Measurements from ENCODE around the gene NR6A1. TPM values are rescaled to one million over a fixed set of nuclear protein-coding genes. Genes with fewer than 3 reads are reported as not detected.

The NR6A1 gene
- total and polyA plus RNA-seq, 10 donors = 0.14 to 3.7 (median 1.9) TPM

DNA sequence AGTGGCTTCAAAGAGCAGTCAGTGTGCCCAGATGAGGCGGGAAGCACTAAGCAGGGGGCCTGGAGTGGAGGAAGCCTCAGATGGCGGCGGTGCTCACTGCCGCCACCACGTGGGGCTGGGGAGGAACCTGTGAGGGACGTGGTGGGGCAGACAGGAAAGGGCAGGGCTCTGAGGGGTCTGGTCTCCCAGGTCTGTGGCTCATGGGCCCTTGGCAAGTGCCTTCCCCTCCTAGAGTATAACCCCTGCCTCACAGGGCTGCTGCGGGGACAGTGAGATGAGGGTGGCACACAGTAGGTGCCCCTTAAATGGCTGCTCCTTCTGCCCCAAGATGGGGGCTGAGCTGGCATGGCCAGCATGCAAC, 290.5 kb downstream of the NR6A1 start:
- H3K9me3 ChIP-seq = no peaks in the 10 kb centered on the region
- intact Hi-C loops (cut with DNase I; ENCODE audit: low total_unique reads) = no loop called here
- WGBS, 5 donors = 18 to 29% (median 22%) methylated on average over 7 of the region's 7 CpGs
- TF ChIP-seq, protein P1, sequence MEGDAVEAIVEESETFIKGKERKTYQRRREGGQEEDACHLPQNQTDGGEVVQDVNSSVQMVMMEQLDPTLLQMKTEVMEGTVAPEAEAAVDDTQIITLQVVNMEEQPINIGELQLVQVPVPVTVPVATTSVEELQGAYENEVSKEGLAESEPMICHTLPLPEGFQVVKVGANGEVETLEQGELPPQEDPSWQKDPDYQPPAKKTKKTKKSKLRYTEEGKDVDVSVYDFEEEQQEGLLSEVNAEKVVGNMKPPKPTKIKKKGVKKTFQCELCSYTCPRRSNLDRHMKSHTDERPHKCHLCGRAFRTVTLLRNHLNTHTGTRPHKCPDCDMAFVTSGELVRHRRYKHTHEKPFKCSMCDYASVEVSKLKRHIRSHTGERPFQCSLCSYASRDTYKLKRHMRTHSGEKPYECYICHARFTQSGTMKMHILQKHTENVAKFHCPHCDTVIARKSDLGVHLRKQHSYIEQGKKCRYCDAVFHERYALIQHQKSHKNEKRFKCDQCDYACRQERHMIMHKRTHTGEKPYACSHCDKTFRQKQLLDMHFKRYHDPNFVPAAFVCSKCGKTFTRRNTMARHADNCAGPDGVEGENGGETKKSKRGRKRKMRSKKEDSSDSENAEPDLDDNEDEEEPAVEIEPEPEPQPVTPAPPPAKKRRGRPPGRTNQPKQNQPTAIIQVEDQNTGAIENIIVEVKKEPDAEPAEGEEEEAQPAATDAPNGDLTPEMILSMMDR (IDR thresholded peaks at IDR 0.05 in 8 of 11, conservative IDR thresholded peaks at IDR 0.05 in 3 of 11) = peak in 6 of 11 experiments; percentile 15 to 46 (median 30)
- TF ChIP-seq POLR2AphosphoS5 (IDR thresholded peaks at IDR 0.05) (peak; percentile 59 to 84 (median 79)), POLR2A (IDR thresholded peaks at IDR 0.05) (no peak)
- H3K4me1 ChIP-seq = peaks cover 0 to 64% (median 27%) of the 10 kb centered on the region in 6 donors
- H3K36me3 ChIP-seq = peaks cover 0 to 10% (median 0%) of the 10 kb centered on the region in 6 donors
- H3K27ac ChIP-seq = peak overlapping the region in 2 of 8 donors; percentile 11 to 20
- peaks cover 0 to 73% (median 22%) of the 10 kb centered on the region in 7 donors for H3K27me3 ChIP-seq (replicated peaks in 1 of 7)
- DNase-seq = no peak
- H3K4me3 ChIP-seq = no peak overlapping the region

DNA sequence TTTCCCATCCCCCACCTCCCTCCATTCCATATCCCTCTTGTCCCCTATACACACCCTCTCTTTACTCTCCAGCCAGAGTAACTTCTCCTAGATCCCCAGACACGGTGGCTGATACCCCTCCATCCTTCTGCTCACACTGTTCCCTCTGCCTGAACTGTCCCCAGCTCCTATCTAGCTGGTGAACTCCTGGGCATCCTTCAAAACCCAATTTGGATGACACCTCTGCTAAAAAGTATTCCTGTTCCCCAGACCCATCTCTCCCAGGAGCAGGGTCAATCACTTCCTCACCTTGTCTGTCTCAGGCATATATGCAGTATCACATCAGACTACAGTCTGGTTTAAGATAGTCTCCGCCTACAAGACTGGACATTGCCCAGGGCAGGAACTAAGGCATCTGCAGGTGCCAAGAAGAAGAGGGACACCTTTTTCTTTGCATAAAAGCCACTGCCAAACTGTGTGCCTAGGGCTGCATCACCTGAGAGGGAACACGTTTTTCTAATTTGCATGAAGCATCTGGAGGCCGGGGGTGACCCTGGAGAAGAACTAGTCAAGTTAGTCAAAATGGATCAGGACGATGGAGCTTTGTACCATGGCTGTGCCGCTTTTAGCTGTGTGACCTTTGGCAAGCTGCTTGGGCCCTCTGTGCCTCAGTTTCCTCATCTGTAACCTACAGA, 291.0 kb downstream of the NR6A1 start:
- Histone ChIP-seq H3K9me3 (no peaks in the 10 kb centered on the region), H3K27ac (peak overlapping the region in 2 of 8 donors; percentile 11 to 20), H3K4me3 (no peak overlapping the region), H3K27me3 (replicated peaks in 1 of 7) (peaks cover 0 to 77% (median 22%) of the 10 kb centered on the region in 7 donors), H3K36me3 (peaks cover 0 to 5% (median 0%) of the 10 kb centered on the region in 6 donors), H3K4me1 (peaks cover 0 to 69% (median 30%) of the 10 kb centered on the region in 6 donors)
- WGBS, 5 donors = 66 to 85% (median 76%) methylated on average over 6 of the region's 6 CpGs
- no peak for DNase-seq
- intact Hi-C loops (cut with DNase I; ENCODE audit: low total_unique reads) = no loop called here
- no peak for TF ChIP-seq POLR2A (IDR thresholded peaks at IDR 0.05)
- TF ChIP-seq, protein P1 (IDR thresholded peaks at IDR 0.05 in 8 of 11, conservative IDR thresholded peaks at IDR 0.05 in 3 of 11) = no peak
- TF ChIP-seq POLR2AphosphoS5 (IDR thresholded peaks at IDR 0.05) = no peak

DNA sequence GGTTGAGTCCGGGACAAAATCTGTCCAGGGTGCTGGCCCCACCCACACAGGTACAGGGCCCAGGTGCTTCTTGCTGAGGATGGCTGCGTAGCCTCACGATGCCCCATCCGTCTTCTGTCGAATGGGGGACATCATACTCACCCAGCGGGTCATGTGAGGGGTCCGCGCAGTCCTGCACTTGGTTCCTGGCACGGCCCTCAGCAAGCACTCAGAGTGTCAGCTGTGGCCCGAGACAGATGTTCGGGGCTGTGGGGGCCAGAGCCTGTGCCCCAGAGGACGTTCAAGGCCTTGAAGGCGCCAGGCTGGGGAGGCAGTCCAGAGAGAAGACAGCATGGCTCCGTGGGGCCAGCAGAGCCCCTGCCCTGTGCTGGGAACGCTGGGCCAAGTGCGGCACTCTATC, 291.7 kb downstream of the NR6A1 start:
- WGBS, 5 donors = 81 to 86% (median 86%) methylated on average over 13 to 16 of the region's 16 CpGs
- peaks cover 0 to 81% (median 22%) of the 10 kb centered on the region in 7 donors for H3K27me3 ChIP-seq (replicated peaks in 1 of 7)
- intact Hi-C loops (cut with DNase I; ENCODE audit: low total_unique reads) = no loop called here

DNA sequence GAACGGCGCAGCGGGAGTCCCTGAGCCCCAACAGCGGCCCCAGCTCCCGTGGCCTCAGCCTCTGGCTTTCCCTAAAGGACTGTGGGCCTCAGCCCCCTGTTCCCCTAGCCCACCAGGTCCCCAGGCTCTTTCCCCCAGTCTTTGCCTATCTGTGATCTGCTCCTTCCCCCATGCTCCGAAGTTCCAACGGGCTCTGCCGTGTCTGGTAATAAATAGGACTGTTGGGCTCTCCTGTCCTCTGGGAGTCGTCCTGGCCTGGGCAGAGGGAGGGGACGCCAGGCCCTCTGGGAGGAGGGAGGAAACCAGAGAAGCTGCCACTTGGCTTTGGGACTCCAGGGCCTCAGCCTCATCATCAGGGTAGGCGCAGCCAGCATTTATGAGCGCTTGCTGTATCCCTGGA, 292.8 kb downstream of the NR6A1 start:
- H3K4me3 ChIP-seq = no peak overlapping the region
- TF ChIP-seq POLR2A (IDR thresholded peaks at IDR 0.05) (no peak), POLR2AphosphoS5 (IDR thresholded peaks at IDR 0.05) (no peak)
- TF ChIP-seq, protein P1 (IDR thresholded peaks at IDR 0.05 in 8 of 11, conservative IDR thresholded peaks at IDR 0.05 in 3 of 11) = no peak
- H3K27me3 ChIP-seq (replicated peaks in 1 of 7) = peaks cover 0 to 81% (median 22%) of the 10 kb centered on the region in 7 donors
- H3K4me1 ChIP-seq = peaks cover 0 to 69% (median 30%) of the 10 kb centered on the region in 6 donors
- WGBS, 5 donors = 58 to 79% (median 74%) methylated on average over 12 of the region's 12 CpGs
- no peak for DNase-seq
- no peaks in the 10 kb centered on the region for H3K36me3 ChIP-seq
- H3K9me3 ChIP-seq = no peaks in the 10 kb centered on the region
- intact Hi-C loops (cut with DNase I; ENCODE audit: low total_unique reads) = no loop called here
- no peak overlapping the region for H3K27ac ChIP-seq

More for the DNA sequence above, 291.7 kb downstream of the NR6A1 start:
- Histone ChIP-seq H3K36me3 (peaks cover 0 to 5% (median 0%) of the 10 kb centered on the region in 6 donors), H3K4me3 (no peak overlapping the region), H3K27ac (no peak overlapping the region), H3K4me1 (peaks cover 0 to 69% (median 30%) of the 10 kb centered on the region in 6 donors), H3K9me3 (no peaks in the 10 kb centered on the region)
- no peak for DNase-seq
- TF ChIP-seq POLR2A (IDR thresholded peaks at IDR 0.05) = no peak
- peak; percentile 60 to 77 (median 76) for TF ChIP-seq POLR2AphosphoS5 (IDR thresholded peaks at IDR 0.05)
